GM12878 (cell line): ENCODE measurements around the gene GNB5. TPM values are rescaled to one million over a fixed set of nuclear protein-coding genes. Genes with fewer than 3 reads are reported as not detected.

Experiments used
- ATAC-seq: fragments of 200-7000 bp; cut with Tn5 transposase; 3 replicates; pipeline ENCODE4 v1.9.1; 2020; ENCODE audit warnings: mild to moderate bottlenecking, moderate library complexity
- BruUV-seq: library from RNA; stranded (reverse); fragments of 400-500 nt; replicated peaks from 2 replicates; lab custom pipeline; 2021; lab: Mats Ljungman, UMichigan
- CTCF ChIA-PET: fragments of 300-600 bp; sonication (Branson Sonifier 250); formaldehyde crosslinking; extraction: SDS; loops from one replicate; lab custom pipeline; 2021; ENCODE audit warnings: inconsistent platforms; lab: Yijun Ruan, JAX
- POLR2A ChIA-PET: fragments of 350-600 bp; formaldehyde crosslinking; extraction: SDS; loops from one replicate; lab custom pipeline; 2021; ENCODE audit warnings: inconsistent platforms; lab: Charles Lee
- RAD21 ChIA-PET: fragments of 300-600 bp; sonication (Branson Sonifier 250); formaldehyde crosslinking; loops from one replicate; lab custom pipeline; 2023; ENCODE audit warnings: antibody characterized with exemption; ENCODE audit not compliant: unreplicated experiment; lab: Charles Lee
- SMC1A ChIA-PET: fragments of 300-600 bp; sonication (Branson Sonifier 250); formaldehyde crosslinking; loops from one replicate; lab custom pipeline; 2023; ENCODE audit not compliant: unreplicated experiment, uncharacterized antibody; lab: Charles Lee
- DNase-seq: peaks from one replicate; pipeline ENCODE4 v3.0.0-alpha.2; 2011; ENCODE audit warnings: low read depth, low spot score
- FAIRE-seq: peaks from 3 replicates; lab custom pipeline; 2011; peaks lifted over from hg19 to GRCh38; lab: Jason Lieb, UNC
- H2AFZ ChIP-seq: 2 replicates; pipeline ENCODE4 v1.6.0; 2011; ENCODE audit warnings: low read depth, low read length, control low read depth; ENCODE audit not compliant: control insufficient read depth
- H3K27ac ChIP-seq: 2 replicates; pipeline ENCODE4 v1.5.1; 2011; ENCODE audit warnings: control low read depth; ENCODE audit not compliant: control insufficient read depth, insufficient read depth
- H3K27me3 ChIP-seq, 2 experiments: replicated peaks in 1 of 2; 2 replicates each; pipeline versions ENCODE4 v1.6.0 to v1.6.1; 2011; ENCODE audit warnings: low read length in 1 of 2; ENCODE audit not compliant: control insufficient read depth in 2 of 2, insufficient read depth in 2 of 2
- H3K36me3 ChIP-seq, 2 experiments: 2 replicates each; pipeline ENCODE4 v1.5.1; 2011; ENCODE audit warnings: low read length in 1 of 2; ENCODE audit not compliant: control insufficient read depth in 2 of 2, insufficient read depth in 2 of 2
- H3K4me1 ChIP-seq: 2 replicates; pipeline ENCODE4 v1.6.1; 2011; ENCODE audit warnings: mild to moderate bottlenecking, low read length, moderate library complexity, mixed read lengths; ENCODE audit not compliant: control insufficient read depth, insufficient read depth
- H3K4me2 ChIP-seq: 2 replicates; pipeline ENCODE4 v1.6.0; 2011; ENCODE audit warnings: control low read depth; ENCODE audit not compliant: control insufficient read depth, insufficient read depth
- H3K4me3 ChIP-seq: fragments of 200-600 bp; sonication (generic); 2 replicates; pipeline ENCODE4 v1.5.1; 2016
- H3K79me2 ChIP-seq: 2 replicates; pipeline ENCODE4 v1.6.0; 2011; ENCODE audit warnings: low read length; ENCODE audit not compliant: control insufficient read depth, insufficient read depth
- H3K9ac ChIP-seq: 2 replicates; pipeline ENCODE4 v1.8.0; 2011; ENCODE audit warnings: low read length, control low read depth, mixed read lengths; ENCODE audit not compliant: control insufficient read depth, insufficient read depth
- H3K9me3 ChIP-seq: replicated peaks from 3 replicates; pipeline ENCODE4 v1.5.1; 2011; ENCODE audit warnings: mild to moderate bottlenecking, low read length; ENCODE audit not compliant: control insufficient read depth, insufficient read depth
- H4K20me1 ChIP-seq: 2 replicates; pipeline ENCODE4 v1.6.0; 2011; ENCODE audit not compliant: control insufficient read depth, insufficient read depth
- ESRRA ChIP-seq: IDR thresholded peaks from 2 replicates; pipeline ENCODE4 v1.6.1; 2012; ENCODE audit warnings: mild to moderate bottlenecking, low read length, improper control_type of control experiment
- GATAD2B ChIP-seq: fragments of 450-650 bp; conservative IDR thresholded peaks from 2 replicates; pipeline ENCODE4 v1.6.1; 2017; ENCODE audit warnings: low read depth, mild to moderate bottlenecking, moderate library complexity
- HCFC1 ChIP-seq: fragments of 150-350 bp; IDR thresholded peaks from 2 replicates; pipeline ENCODE4 v1.6.1; 2014; ENCODE audit warnings: low read length
- IKZF1 ChIP-seq: fragments of 450-650 bp; conservative IDR thresholded peaks from 2 replicates; pipeline ENCODE4 v1.6.1; 2017; ENCODE audit warnings: antibody characterized with exemption, mild to moderate bottlenecking
- MEF2A ChIP-seq: IDR thresholded peaks from 2 replicates; pipeline ENCODE4 v1.6.1; 2011; ENCODE audit warnings: low read depth, mild to moderate bottlenecking, low read length, moderate library complexity; ENCODE audit not compliant: insufficient read depth
- MXI1 ChIP-seq: fragments of 150-350 bp; IDR thresholded peaks from 2 replicates; pipeline ENCODE4 v1.6.1; 2011; ENCODE audit warnings: low read depth, mild to moderate bottlenecking, inconsistent platforms, low read length, improper control_type of control experiment
- RCOR1 ChIP-seq: conservative IDR thresholded peaks from 2 replicates; pipeline ENCODE4 v1.6.1; 2012; ENCODE audit warnings: low read depth, low read length, improper control_type of control experiment
- YY1 ChIP-seq: IDR thresholded peaks from 2 replicates; pipeline ENCODE4 v1.6.1; 2011; ENCODE audit warnings: low read depth, mild to moderate bottlenecking, low read length
- WGBS: methylation state at CpG from one replicate; pipeline ENCODE4 v1.1.6; 2016; ENCODE audit warnings: low lambda C conversion rate; ENCODE audit not compliant: insufficient replicate concordance, insufficient coverage; ENCODE audit errors: missing lambda C conversion rate; 5-methylcytosine and 5-hydroxymethylcytosine counted together
- in situ Hi-C: fragments of 300-500 bp; cut with MboI; formaldehyde crosslinking; loops from 9 replicates; pipeline ENCODE4 v1.14.3; 2018; ENCODE audit warnings: mixed read lengths
- intact Hi-C: fragments of 100-400 bp; cut with micrococcal nuclease; formaldehyde crosslinking; loops from one replicate; pipeline ENCODE4 v1.14.2; 2022; ENCODE audit not compliant: unreplicated experiment
- polyA plus RNA-seq, 11 experiments: library from polyadenylated mRNA; depleted of rRNA in 4 of 11; unstranded in 6 of 11; stranded (reverse) in 5 of 11; fragments of >200 nt; fragmentation: Nextera tagmentation in 4 of 11; fragmentation: Illumina TruSeq in 1 of 11; extraction: Ambion mirVana in 4 of 11; extraction: Trizol in 1 of 11; gene quantifications; 1 replicate in 1 of 11; 2 replicates in 10 of 11; pipeline versions ENCODE4 v1.2.1 to v1.2.3, GENCODE V29; 2011 to 2016; ENCODE audit warnings: inconsistent platforms in 2 of 11, missing spikeins in 2 of 11, low read depth in 1 of 11
- total RNA-seq, 4 experiments: library from RNA; depleted of rRNA in 3 of 4; stranded (reverse); fragments of >200 nt in 3 of 4; fragmentation: Illumina TruSeq in 1 of 4; extraction: Trizol in 1 of 4; gene quantifications; 2 replicates each; pipeline versions ENCODE4 v1.2.1 to v1.2.3, GENCODE V29; 2013 to 2021

Gene GNB5
- total and polyA plus RNA-seq, 10 of the 15 experiments (the other 5 are each of a cell fraction or from before 2014, with no cell fraction given): 2.4 to 25.9 (median 15.2) TPM

GRCh38 chr15:52136442-52136980, 54.7 kb downstream of the GNB5 start:
- intact Hi-C loops: loop anchor here (2.0 to 5.0 kb wide), 2 partner anchors 34 to 74 kb away; no protein-coding TSS in a partner anchor
- no peak; the same call in 2 of the 3 replicates for ATAC-seq
- WGBS: 82% methylated on average over 6 of the region's 6 CpGs

More at GRCh38 chr15:52136442-52136980, 54.7 kb downstream of the GNB5 start:
- POLR2A ChIA-PET: interaction anchor here (0.6 to 3.6 kb wide), 7 partner anchors 22 to 166 kb away, joined by 3 to 13 read pairs (median 5); no protein-coding TSS in a partner anchor
- DNase-seq (no peak), FAIRE-seq (no peak)
- Histone ChIP-seq H3K27me3 (no peaks in the 10 kb centered on the region), H2AFZ (no peak overlapping the region), H3K27ac (peak overlapping the region; percentile 18; the same call in 1 of the 2 replicates), H3K4me2 (peak overlapping the region; percentile 50; the same call in 1 of the 2 replicates), H3K4me3 (no peak overlapping the region), H3K36me3 (peaks cover 0 to 4% of the 10 kb centered on the region in 2 experiments; a peak in 3 of 4 replicates), H3K4me1 (peaks cover 35% of the 10 kb centered on the region), H3K9me3 (no peaks in the 10 kb centered on the region), H4K20me1 (no peaks in the 10 kb centered on the region), H3K9ac (no peak overlapping the region; the same call in 1 of the 2 replicates), H3K79me2 (no peaks in the 10 kb centered on the region)
- SMC1A ChIA-PET: interaction anchor here (1.0 to 8.4 kb wide), 11 partner anchors 10 to 156 kb away, joined by 3 to 163 read pairs (median 20); no protein-coding TSS in a partner anchor
- CTCF ChIA-PET: interaction anchor here (0.7 to 9.0 kb wide), 5 partner anchors 25 to 147 kb away, joined by 3 to 132 read pairs (median 75); partner anchors contain the start of gene BCL2L10
- RAD21 ChIA-PET: interaction anchor here (0.6 to 9.8 kb wide), 12 partner anchors 21 to 309 kb away, joined by 3 to 139 read pairs (median 6); partner anchors contain the start of gene BCL2L10
- TF ChIP-seq RCOR1 (no peak), YY1 (no peak), GATAD2B (no peak), IKZF1 (peak; percentile 16; the same call in 1 of the 2 replicates), ESRRA (no peak), HCFC1 (no peak), MXI1 (no peak), MEF2A (no peak)
- in situ Hi-C loops: loop anchor here (5.0 kb wide), 1 partner anchor 159 kb away; no protein-coding TSS in a partner anchor
- no TSS peak for BruUV-seq
